Uterus (tissue), 2 donors: ENCODE measurements around the gene NRXN3.

Experiments used
- CTCF ChIP-seq, 4 experiments: fragments of 200-600 bp in 2 of 4; fragments of 450-650 bp in 2 of 4; sonication (generic) in 2 of 4; IDR thresholded peaks; one replicate each; pipeline ENCODE4 v1.5.1; 2016 to 2019; ENCODE audit warnings: antibody characterized with exemption in 4 of 4, mild to moderate bottlenecking in 2 of 4, moderate library complexity in 1 of 4
- POLR2A ChIP-seq, 2 donors: fragments of 450-650 bp; IDR thresholded peaks; one replicate each; pipeline ENCODE4 v1.6.1; 2016; ENCODE audit warnings: antibody characterized with exemption in 2 of 2, mild to moderate bottlenecking in 1 of 2, moderate library complexity in 1 of 2

GRCh38 chr14:79080040-79080439 is 909.9 kb downstream of the NRXN3 start:
- TF ChIP-seq CTCF (IDR thresholded peaks at IDR 0.05) (no peak), POLR2A (IDR thresholded peaks at IDR 0.05) (no peak)
